Mononuclear cell (primary cell): ENCODE measurements around the gene SHBG. TPM values are rescaled to one million over a fixed set of nuclear protein-coding genes. Genes with fewer than 3 reads are reported as not detected.
"Not testable (repeated sequence)": the region's sequence is repeated elsewhere in the genome, so short reads cannot be mapped to it uniquely, and the experiment has no call there.

Experiments used
- H3K27me3 ChIP-seq: 2 replicates; pipeline ENCODE4 v1.6.0; 2011; ENCODE audit warnings: low read length, control low read depth; ENCODE audit not compliant: insufficient read depth
- H3K4me1 ChIP-seq: 2 replicates; pipeline ENCODE4 v1.5.1; 2011; ENCODE audit warnings: mild to moderate bottlenecking, low read length, control low read depth; ENCODE audit not compliant: insufficient read depth
- H3K4me3 ChIP-seq: 2 replicates; pipeline ENCODE4 v1.5.1; 2011; ENCODE audit warnings: mild to moderate bottlenecking, low read length, moderate library complexity
- H3K9me3 ChIP-seq: 2 replicates; pipeline ENCODE4 v1.5.1; 2011; ENCODE audit warnings: low read depth, mild to moderate bottlenecking, control low read depth, low read length
- total RNA-seq: library from RNA; depleted of rRNA; stranded (reverse); fragments of >200 nt; gene quantifications from one replicate; pipeline ENCODE4 v1.2.3, GENCODE V29; 2012

The SHBG gene
- total RNA-seq, 1 donor = not detected

GRCh38 chr17:7626956-7627249 lies 3.0 kb upstream of the SHBG start:
- H3K27me3 ChIP-seq = no peaks in the 10 kb centered on the region
- peaks cover 22% of the 10 kb centered on the region for H3K4me1 ChIP-seq
- no peaks in the 10 kb centered on the region for H3K9me3 ChIP-seq
- peak overlapping the region; percentile 66 for H3K4me3 ChIP-seq

GRCh38 chr17:7627250-7628121 lies 2.4 kb upstream of the SHBG start, which contains the start of gene SAT2:
Gene SAT2 (minus strand): TSS chr17:7627821. CDS start chr17:7627635, 186 bp downstream.
- Histone ChIP-seq H3K4me1 (peaks cover 22% of the 10 kb centered on the region), H3K27me3 (no peaks in the 10 kb centered on the region)

GRCh38 chr17:7631398-7632380 lies 1.8 kb downstream of the SHBG start:
- Histone ChIP-seq H3K27me3 (no peaks in the 10 kb centered on the region), H3K9me3 (no peaks in the 10 kb centered on the region), H3K4me1 (peaks cover 11% of the 10 kb centered on the region), H3K4me3 (no peak overlapping the region)

More at GRCh38 chr17:7627250-7628121, 2.4 kb upstream of the SHBG start, which contains the start of gene SAT2:
- H3K4me3 ChIP-seq = peak within 1 kb of the TSS; percentile 66
- no peaks in the 10 kb centered on the region for H3K9me3 ChIP-seq

GRCh38 chr17:7632492-7632894 lies 2.6 kb downstream of the SHBG start:
- no peaks in the 10 kb centered on the region for H3K27me3 ChIP-seq

GRCh38 chr17:7633093-7633492 lies 3.2 kb downstream of the SHBG start:
- Histone ChIP-seq H3K4me3 (no peak overlapping the region), H3K27me3 (no peaks in the 10 kb centered on the region)

More at GRCh38 chr17:7632492-7632894, 2.6 kb downstream of the SHBG start:
- no peak overlapping the region for H3K4me3 ChIP-seq
- peaks cover 7% of the 10 kb centered on the region for H3K4me1 ChIP-seq
- H3K9me3 ChIP-seq = no peaks in the 10 kb centered on the region

GRCh38 chr17:7634384-7634783 lies 4.4 kb downstream of the SHBG start:
- no peaks in the 10 kb centered on the region for H3K4me1 ChIP-seq
- no peak overlapping the region for H3K4me3 ChIP-seq
- H3K27me3 ChIP-seq = no peaks in the 10 kb centered on the region
- H3K9me3 ChIP-seq = no peaks in the 10 kb centered on the region

More at GRCh38 chr17:7633093-7633492, 3.2 kb downstream of the SHBG start:
- H3K9me3 ChIP-seq = no peaks in the 10 kb centered on the region
- peaks cover 3% of the 10 kb centered on the region for H3K4me1 ChIP-seq

GRCh38 chr17:7636163-7636562 lies 6.2 kb downstream of the SHBG start:
- Histone ChIP-seq H3K27me3 (no peaks in the 10 kb centered on the region), H3K4me1 (no peaks in the 10 kb centered on the region), H3K4me3 (no peak overlapping the region), H3K9me3 (no peaks in the 10 kb centered on the region)

GRCh38 chr17:7640783-7641182 lies 10.8 kb downstream of the SHBG start:
- Histone ChIP-seq H3K9me3 (no peaks in the 10 kb centered on the region), H3K4me1 (peaks cover 19% of the 10 kb centered on the region), H3K27me3 (no peaks in the 10 kb centered on the region), H3K4me3 (no peak overlapping the region)

GRCh38 chr17:7641635-7642034 lies 11.7 kb downstream of the SHBG start:
- H3K4me3 ChIP-seq, H3K27me3 ChIP-seq, H3K9me3 ChIP-seq: not testable (repeated sequence)
- H3K4me1 ChIP-seq = peaks cover 26% of the 10 kb centered on the region

- Histone ChIP-seq H3K4me3 (no peak overlapping the region), H3K9me3 (no peaks in the 10 kb centered on the region), H3K27me3 (peaks cover 5% of the 10 kb centered on the region), H3K4me1 (peaks cover 33% of the 10 kb centered on the region)
Measured at GRCh38 chr17:7644775-7645174, 14.8 kb downstream of the SHBG start.

- H3K9me3 ChIP-seq = no peaks in the 10 kb centered on the region
- peaks cover 18% of the 10 kb centered on the region for H3K27me3 ChIP-seq
- peaks cover 48% of the 10 kb centered on the region for H3K4me1 ChIP-seq
Measured at GRCh38 chr17:7646457-7646856, 16.5 kb downstream of the SHBG start.

GRCh38 chr17:7647018-7647417 lies 17.1 kb downstream of the SHBG start:
- Histone ChIP-seq H3K4me1 (peaks cover 51% of the 10 kb centered on the region), H3K27me3 (peaks cover 23% of the 10 kb centered on the region), H3K9me3 (no peaks in the 10 kb centered on the region), H3K4me3 (no peak overlapping the region)

More at GRCh38 chr17:7646457-7646856, 16.5 kb downstream of the SHBG start:
- no peak overlapping the region for H3K4me3 ChIP-seq

- H3K4me1 ChIP-seq = peaks cover 34% of the 10 kb centered on the region
- H3K4me3 ChIP-seq = peak within 1 kb of the TSS; percentile 20
- no peaks in the 10 kb centered on the region for H3K9me3 ChIP-seq
- peaks cover 37% of the 10 kb centered on the region for H3K27me3 ChIP-seq
Measured at GRCh38 chr17:7650509-7651096, 20.7 kb downstream of the SHBG start, which contains the start of gene ATP1B2. Gene ATP1B2 (plus strand): TSS chr17:7650926. CDS start chr17:7651519, 593 bp downstream.

- Histone ChIP-seq H3K4me1 (peaks cover 29% of the 10 kb centered on the region), H3K9me3 (no peaks in the 10 kb centered on the region), H3K4me3 (peak overlapping the region; percentile 20), H3K27me3 (peaks cover 37% of the 10 kb centered on the region)
Measured at GRCh38 chr17:7651097-7651664, 21.2 kb downstream of the SHBG start.
